ENCODE measurements around the gene TDRD12. TPM values are rescaled to one million over a fixed set of nuclear protein-coding genes. Genes with fewer than 3 reads are reported as not detected.
"Not testable (repeated sequence)": the region's sequence is repeated elsewhere in the genome, so short reads cannot be mapped to it uniquely, and the experiment has no call there.

TDRD12 gene
- total and polyA plus RNA-seq, 2 of the 13 experiments (the other 11 are each of a cell fraction or from before 2014, with no cell fraction given): 0.03 to 0.40 TPM

DNA sequence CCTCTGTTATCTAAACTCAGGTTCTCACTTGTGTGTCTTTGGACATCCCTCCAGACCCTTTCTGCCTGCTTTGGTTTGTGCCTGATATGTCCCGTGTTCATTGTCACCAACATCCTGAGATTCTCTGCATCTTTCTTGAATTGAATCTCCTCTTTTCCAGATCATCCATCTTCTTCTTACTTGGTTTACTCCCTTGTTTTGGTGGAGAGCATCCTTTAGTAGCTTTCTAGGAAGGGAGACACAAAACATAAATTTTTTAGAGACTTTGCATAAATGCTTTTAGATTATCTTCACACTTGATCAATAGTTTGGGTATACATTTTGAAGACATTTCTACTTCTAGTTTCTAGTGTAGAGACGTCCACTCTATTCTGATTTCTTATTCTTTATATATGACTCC lies 61.7 kb downstream of the TDRD12 start (continued):
- TF ChIP-seq ZNF678 (CRISPR knock-in tag; IDR thresholded peaks at IDR 0.05): no peak

DNA sequence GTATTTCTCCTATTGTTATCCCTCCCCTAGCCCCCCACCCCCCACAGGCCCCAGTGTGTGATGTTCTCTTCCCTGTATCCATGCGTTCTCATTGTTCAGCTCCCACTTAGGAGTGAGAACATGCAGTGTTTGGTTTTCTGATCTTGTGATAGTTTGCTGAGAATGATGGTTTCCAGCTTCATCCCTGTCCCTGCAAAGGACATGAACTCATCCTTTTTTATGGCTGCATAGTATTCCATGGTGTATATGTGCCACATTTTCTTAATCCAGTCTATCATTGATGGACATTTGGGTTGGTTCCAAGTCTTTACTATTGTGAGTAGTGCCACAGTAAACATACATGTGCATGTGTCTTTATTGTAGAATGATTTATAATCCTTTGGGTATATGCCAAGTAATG lies 62.5 kb downstream of the TDRD12 start:
- H3K4me1 ChIP-seq (ENCODE audit: insufficient read depth, low read length); H3K27me3 ChIP-seq (ENCODE audit: control insufficient read depth in 1 of 2, insufficient read depth in 2 of 2, low read length in 2 of 2); BruUV-seq (replicated peaks); H2AFZ ChIP-seq (ENCODE audit: low read length); POLR2A ChIA-PET; H4K20me1 ChIP-seq (ENCODE audit: insufficient read depth, low read length); H3K27ac ChIP-seq (ENCODE audit: extremely low read length, insufficient read depth, low read length); H3K79me2 ChIP-seq (ENCODE audit: insufficient read depth, low read length); FAIRE-seq; DNase-seq (ENCODE audit: low spot score); ATAC-seq; CTCF ChIA-PET (ENCODE audit: low intra/inter-chr PET ratio, low total read pairs); H3K9ac ChIP-seq (ENCODE audit: insufficient read depth, low read depth, low read length); H3K4me2 ChIP-seq (ENCODE audit: low read depth, low read length); H3K4me3 ChIP-seq (replicated peaks in 1 of 3; ENCODE audit: insufficient read depth in 1 of 3, low read depth in 2 of 3, low read length in 3 of 3); in situ Hi-C loops (cut with HindIII; ENCODE audit: extremely low pct_ligation_motif_present, low pct_unique_long_range_greater_than_20kb); H3K36me3 ChIP-seq (replicated peaks in 1 of 2; ENCODE audit: control insufficient read depth in 1 of 2, insufficient read depth in 2 of 2, low read length in 2 of 2); intact Hi-C loops (cut with micrococcal nuclease; ENCODE audit: unreplicated experiment); H3K9me3 ChIP-seq (ENCODE audit: low read length): not testable (repeated sequence)
- WGBS (ENCODE audit: low lambda C conversion rate): 48% methylated on average over 1 of the region's 1 CpG

- H3K27me3 ChIP-seq (ENCODE audit: control insufficient read depth in 1 of 2, insufficient read depth in 2 of 2, low read length in 2 of 2); CTCF ChIA-PET (ENCODE audit: low intra/inter-chr PET ratio, low total read pairs); H3K4me1 ChIP-seq (ENCODE audit: insufficient read depth, low read length); BruUV-seq (replicated peaks); H4K20me1 ChIP-seq (ENCODE audit: insufficient read depth, low read length); H2AFZ ChIP-seq (ENCODE audit: low read length); H3K9ac ChIP-seq (ENCODE audit: insufficient read depth, low read depth, low read length); H3K79me2 ChIP-seq (ENCODE audit: insufficient read depth, low read length); H3K36me3 ChIP-seq (replicated peaks in 1 of 2; ENCODE audit: control insufficient read depth in 1 of 2, insufficient read depth in 2 of 2, low read length in 2 of 2); H3K9me3 ChIP-seq (ENCODE audit: low read length); H3K27ac ChIP-seq (ENCODE audit: extremely low read length, insufficient read depth, low read length); intact Hi-C loops (cut with micrococcal nuclease; ENCODE audit: unreplicated experiment); POLR2A ChIA-PET; in situ Hi-C loops (cut with HindIII; ENCODE audit: extremely low pct_ligation_motif_present, low pct_unique_long_range_greater_than_20kb); TF ChIP-seq FOXA1 (IDR thresholded peaks at IDR 0.05): not testable (repeated sequence)
- Histone ChIP-seq H3K4me3 (replicated peaks in 1 of 3; ENCODE audit: insufficient read depth in 1 of 3, low read depth in 2 of 3, low read length in 3 of 3) (peak overlapping the region in 1 of 3 experiments; percentile 44; a peak in 1 of 6 replicates), H3K4me2 (ENCODE audit: low read depth, low read length) (peak overlapping the region; percentile 32; the same call in 1 of the 2 replicates)
- DNase-seq (ENCODE audit: low spot score): peak; percentile 37
- 50% methylated on average over 2 of the region's 12 CpGs for WGBS (ENCODE audit: low lambda C conversion rate)
- FAIRE-seq: peak; percentile 32
- TF ChIP-seq, protein P1, sequence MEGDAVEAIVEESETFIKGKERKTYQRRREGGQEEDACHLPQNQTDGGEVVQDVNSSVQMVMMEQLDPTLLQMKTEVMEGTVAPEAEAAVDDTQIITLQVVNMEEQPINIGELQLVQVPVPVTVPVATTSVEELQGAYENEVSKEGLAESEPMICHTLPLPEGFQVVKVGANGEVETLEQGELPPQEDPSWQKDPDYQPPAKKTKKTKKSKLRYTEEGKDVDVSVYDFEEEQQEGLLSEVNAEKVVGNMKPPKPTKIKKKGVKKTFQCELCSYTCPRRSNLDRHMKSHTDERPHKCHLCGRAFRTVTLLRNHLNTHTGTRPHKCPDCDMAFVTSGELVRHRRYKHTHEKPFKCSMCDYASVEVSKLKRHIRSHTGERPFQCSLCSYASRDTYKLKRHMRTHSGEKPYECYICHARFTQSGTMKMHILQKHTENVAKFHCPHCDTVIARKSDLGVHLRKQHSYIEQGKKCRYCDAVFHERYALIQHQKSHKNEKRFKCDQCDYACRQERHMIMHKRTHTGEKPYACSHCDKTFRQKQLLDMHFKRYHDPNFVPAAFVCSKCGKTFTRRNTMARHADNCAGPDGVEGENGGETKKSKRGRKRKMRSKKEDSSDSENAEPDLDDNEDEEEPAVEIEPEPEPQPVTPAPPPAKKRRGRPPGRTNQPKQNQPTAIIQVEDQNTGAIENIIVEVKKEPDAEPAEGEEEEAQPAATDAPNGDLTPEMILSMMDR (CRISPR knock-in tag; IDR thresholded peaks at IDR 0.05): peak; percentile 24; the same call in 1 of the 2 replicates
- TF ChIP-seq FOXA1 (CRISPR knock-in tag; IDR thresholded peaks at IDR 0.05) (peak; percentile 83), FOXA3 (CRISPR knock-in tag; IDR thresholded peaks at IDR 0.05) (peak; percentile 62)
- TF ChIP-seq, protein P2, sequence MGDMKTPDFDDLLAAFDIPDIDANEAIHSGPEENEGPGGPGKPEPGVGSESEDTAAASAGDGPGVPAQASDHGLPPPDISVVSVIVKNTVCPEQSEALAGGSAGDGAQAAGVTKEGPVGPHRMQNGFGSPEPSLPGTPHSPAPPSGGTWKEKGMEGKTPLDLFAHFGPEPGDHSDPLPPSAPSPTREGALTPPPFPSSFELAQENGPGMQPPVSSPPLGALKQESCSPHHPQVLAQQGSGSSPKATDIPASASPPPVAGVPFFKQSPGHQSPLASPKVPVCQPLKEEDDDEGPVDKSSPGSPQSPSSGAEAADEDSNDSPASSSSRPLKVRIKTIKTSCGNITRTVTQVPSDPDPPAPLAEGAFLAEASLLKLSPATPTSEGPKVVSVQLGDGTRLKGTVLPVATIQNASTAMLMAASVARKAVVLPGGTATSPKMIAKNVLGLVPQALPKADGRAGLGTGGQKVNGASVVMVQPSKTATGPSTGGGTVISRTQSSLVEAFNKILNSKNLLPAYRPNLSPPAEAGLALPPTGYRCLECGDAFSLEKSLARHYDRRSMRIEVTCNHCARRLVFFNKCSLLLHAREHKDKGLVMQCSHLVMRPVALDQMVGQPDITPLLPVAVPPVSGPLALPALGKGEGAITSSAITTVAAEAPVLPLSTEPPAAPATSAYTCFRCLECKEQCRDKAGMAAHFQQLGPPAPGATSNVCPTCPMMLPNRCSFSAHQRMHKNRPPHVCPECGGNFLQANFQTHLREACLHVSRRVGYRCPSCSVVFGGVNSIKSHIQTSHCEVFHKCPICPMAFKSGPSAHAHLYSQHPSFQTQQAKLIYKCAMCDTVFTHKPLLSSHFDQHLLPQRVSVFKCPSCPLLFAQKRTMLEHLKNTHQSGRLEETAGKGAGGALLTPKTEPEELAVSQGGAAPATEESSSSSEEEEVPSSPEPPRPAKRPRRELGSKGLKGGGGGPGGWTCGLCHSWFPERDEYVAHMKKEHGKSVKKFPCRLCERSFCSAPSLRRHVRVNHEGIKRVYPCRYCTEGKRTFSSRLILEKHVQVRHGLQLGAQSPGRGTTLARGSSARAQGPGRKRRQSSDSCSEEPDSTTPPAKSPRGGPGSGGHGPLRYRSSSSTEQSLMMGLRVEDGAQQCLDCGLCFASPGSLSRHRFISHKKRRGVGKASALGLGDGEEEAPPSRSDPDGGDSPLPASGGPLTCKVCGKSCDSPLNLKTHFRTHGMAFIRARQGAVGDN (CRISPR knock-in tag; IDR thresholded peaks at IDR 0.05): peak; percentile 23; the same call in 1 of the 2 replicates
- ATAC-seq: peak; percentile 51; the same call in 2 of the 3 replicates
Observed at GRCh38 chr19:32787161-32787813, 67.7 kb downstream of the TDRD12 start.

Measured in HepG2 (cell line).